GM19328 (cell line): Measurements from ENCODE around the gene SOCS3.

Experiments
- ATAC-seq: cut with Tn5 transposase; IDR thresholded peaks from one replicate; pipeline ENCODE4 v1.9.1; 2021; ENCODE audit warnings: mild to moderate bottlenecking, moderate library complexity; ENCODE audit not compliant: unreplicated experiment

SOCS3 gene

DNA sequence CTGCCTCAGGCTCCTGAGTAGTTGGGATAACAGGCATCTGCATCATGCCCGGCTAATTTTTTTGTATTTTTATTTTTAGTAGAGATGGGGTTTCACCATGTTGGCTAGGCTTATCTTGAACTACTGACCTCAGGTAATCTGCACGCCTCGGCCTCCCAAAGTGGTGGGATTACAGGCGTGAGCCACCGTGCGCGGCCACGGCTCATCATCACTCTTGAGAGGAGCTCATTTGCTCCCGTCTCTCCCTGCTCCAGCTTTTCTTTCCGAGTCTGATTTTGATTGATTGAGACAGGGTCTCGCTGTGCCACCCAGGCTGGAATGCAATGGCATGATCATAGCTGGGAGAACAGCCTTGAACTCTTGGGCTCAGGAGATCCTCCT lies 31.2 kb upstream of the SOCS3 start:
- ATAC-seq = no peak

DNA sequence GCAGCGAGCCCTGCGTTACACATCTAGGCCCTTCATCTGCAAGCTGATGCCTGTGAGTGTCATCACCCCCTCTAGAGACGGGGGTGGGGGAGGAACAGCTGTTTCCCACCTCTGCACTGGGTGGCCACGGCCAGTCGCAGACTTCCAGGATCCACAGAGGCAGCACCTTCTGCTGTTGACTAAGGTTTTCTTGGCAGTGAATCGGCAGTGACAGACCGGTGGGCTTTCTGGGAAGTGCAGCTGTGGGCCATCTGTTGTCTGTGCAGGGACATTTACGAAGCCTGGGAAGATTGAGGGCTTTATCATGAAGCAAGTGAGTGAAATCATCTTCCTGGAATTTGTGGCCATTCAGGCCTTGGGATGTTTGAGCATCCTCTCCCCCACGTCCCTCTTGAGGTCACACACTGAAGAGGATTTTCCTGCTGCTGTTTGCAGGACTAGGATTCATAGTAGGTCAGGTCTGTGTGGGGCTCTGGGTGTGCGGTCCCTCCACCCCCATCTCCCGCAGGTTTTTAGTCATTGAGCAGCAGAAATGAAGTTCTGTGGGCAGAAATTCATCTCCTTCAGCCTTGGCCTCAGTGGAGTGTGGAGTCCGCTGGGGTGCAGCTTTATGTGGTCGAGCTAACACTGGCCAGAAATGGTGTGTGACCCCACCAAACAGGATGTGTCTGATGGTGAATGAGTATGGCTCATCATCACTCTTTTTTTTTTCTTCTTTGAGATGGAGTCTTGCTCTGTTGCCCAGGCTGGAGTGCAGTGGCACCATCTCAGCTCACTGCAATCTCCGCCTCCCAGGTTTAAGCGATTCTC lies 30.6 kb upstream of the SOCS3 start:
- ATAC-seq = no peak

DNA sequence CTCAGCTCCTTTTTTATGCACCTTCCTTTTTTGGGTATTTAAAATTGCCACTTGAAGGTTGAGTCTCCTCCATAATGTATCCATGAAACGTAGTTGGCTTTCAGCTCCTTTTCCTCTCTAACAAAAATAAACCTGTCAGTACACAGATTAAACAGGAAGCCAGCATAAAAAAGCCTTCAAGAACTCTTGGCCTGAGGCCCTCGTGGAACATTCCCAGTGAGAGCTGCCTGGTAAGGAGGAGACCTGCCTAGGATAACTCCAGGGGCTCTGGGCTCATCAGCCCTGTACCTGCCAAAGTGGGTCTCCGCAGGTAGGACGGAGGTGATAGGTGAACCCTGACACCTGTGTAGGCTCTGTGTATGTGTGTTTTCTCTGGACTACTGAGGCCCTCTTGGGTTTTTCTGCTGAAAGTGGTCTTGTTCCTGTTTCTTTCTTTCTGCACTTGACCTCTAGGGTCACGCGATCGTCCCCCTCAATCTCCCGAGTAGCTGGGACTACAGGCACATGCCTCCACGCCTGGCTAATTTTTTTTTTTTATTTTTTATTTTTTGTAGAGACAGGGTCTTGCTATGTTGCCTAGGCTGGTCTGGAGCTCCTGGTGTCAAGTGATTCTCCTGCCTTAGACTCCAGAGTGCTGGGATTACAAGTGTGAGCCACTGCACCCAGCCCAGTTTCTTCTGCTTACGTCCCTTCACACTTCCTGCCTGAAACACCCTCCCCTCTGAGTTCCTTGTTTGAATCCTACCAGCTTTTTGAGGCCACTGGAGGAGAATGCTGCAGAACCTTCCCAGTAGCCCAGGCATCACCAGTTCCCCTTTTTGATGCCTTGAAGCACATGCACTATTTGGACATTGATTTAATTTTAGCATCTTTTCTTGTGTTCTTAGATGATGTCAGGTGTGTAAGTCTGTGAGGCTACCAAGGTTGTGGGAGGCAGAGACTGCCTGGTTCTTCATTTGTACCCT lies 28.4 kb upstream of the SOCS3 start:
- no peak for ATAC-seq

DNA sequence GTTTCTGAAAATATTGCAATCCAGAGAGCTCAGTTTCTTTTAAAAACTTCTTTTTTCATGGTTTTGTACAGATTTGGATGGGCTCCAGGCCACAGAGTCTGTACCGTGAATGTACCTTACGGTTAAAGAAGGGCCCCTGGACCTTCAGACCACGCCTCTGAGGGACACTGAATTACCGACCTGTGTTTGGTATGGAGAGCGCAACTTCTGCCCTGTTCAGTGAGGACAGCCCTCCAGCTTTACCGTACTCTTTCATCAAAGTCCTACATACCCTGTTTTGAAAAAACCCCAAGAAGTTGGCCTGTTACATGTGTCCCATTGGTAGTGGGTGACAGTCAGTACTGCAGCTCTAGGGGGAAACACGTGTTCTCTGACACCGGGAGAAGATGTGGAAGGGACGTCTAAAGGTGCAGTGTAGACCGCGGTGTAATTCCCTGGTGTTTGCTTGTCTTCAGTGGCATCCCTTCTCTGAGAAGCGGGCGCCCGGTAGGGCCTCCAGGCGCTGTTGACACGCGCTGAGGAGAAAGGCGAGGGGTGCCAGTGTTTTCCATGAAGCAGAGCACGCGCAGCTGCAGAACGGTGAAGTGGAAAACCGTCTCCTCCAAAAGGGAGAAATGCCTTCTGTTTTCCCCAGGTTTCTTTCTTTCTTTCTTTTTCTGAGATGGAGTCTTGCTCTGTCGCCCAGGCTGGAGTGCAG lies 24.8 kb upstream of the SOCS3 start:
- ATAC-seq = no peak

DNA sequence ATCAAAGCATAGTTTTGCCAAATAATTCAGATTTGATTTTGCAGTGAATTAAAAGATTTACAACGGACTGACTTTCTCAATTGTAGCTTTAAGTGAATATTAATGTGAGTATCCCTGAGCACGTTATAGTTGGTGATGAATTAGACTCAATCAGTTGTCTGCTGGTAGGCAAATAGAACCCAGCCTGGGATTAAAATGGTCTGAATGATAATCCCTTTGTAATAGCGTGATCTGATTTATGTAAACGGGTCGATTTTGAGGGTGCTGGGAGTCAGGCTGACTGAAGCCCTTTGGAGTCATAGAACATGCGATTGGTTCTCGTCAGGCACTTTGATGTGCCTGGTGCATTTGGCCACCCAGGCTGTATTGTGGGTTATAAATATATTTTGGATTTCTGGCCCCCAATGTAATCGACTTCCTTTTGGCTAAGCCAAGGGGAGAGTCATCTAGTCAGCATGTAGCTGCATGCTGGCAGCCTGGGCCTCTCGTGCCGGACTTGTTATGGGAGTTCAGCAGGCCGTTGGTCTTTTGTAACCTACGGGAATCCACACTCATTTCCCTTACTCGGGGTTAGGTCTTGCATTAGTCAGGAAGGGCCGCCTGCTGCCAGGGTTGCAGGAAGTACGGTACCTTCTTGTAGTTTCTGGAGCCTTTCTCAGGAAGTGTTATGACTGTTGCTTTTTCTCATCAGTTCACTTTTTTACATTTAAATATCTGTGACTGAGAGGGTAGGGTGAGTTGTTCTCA lies 24.0 kb upstream of the SOCS3 start:
- peak; percentile 39 for ATAC-seq

DNA sequence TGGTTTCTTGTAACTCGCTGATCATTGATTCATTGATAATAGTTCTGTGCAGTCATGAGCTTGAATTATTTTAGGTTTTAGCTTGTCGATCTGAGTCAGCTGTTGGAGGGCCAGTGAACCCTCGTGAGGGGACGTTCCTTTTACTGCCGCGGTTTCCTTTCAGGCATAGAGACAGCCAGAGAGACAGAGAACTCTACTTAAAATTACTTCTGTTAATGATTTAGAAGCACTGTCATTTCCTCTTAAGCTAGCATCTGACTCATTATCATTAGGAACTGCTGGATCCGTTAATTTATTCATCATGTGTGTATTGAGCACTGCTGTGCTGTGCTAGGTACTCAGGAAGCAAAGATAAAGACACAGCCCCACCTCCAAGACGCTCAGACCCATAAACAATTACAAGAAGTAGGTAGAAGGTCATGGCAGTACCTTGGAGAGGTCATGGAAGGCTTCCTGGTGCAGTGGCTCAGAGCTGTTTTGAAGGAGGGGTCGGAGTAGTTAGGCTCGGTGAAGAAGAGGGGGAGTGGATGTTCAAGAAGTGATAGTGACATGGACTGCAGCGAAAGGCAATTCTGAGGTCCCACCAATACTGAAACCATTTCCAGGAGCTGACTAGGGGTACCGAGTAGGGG lies 21.8 kb upstream of the SOCS3 start:
- ATAC-seq = no peak

DNA sequence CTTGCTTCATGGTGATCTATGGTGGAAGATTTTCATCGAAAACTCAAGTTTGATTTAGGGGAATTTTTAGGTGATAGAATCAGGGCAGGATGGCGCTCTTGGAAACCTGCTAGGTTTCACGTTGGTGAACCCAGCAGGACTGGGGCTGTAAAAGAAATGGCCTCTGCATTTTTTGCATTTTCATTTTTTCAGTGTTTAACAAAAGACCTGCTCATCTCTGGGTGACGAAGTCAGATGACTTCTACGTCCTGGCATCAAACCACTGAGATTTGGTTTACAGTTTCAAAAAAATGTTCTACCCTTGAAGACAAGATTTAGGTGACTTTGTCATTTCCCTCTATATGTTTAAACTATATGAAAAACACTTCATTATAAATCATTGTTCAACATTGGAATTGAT lies 20.5 kb upstream of the SOCS3 start:
- no peak for ATAC-seq

DNA sequence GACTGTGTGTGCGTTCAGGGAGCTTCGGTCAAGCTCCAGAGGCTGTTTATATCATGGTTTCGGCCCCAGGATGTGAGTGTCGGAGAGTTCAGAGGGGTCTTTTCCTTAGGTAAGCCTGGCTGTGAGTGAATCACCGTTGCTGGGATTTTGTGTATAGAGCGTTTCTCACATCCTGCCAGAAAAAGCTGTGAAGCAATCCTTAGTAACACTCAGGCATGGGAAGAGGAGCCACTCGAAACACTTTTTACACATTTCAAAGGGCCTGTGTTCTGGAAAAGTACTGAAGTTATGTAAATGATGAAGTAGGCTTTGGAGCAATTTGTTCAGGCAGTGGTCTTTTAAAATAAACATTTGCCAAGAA lies 19.2 kb upstream of the SOCS3 start:
- no peak for ATAC-seq

DNA sequence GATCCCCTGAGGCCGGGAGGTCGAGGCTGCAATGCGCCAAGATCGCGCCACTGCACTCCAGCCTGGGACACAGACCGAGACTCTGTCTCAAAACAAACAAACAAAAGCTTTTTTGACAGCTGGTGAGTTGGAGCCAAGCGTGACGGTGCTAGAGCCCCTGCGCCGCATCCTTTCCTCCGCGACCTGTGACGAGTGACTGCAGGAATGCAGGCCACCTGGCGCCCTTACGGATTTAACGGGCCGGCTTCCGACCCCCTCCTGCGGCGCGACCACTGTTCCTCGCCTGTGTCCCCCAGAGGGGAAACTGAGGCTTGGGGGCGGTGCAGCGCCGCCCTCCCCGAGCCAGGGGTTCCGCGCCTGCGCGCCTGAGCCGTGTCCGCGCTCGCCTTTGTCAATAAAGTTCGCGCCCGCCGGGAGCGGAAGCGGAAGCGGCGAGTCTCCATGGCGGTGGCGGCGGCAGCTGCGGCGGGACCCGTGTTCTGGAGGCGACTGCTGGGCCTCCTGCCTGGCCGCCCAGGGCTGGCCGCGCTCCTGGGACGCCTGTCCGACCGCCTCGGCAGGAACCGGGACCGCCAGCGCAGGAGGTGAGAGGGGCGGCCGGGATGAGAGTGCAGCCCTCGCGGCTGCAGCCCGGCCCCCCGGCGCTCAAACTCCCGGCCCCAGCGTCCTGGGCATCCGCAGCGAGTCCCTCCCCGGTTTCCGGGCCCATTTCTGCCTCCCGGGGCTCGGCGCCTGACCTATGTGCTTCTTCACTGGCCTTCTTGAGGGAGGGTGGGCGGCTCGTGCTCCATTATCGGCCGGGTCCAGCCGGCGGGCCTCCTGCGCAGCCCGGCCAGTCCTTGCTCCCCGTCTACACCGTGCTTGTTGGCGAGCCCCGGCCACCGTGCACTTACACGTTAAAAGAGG lies 18.6 kb upstream of the SOCS3 start, which contains the start of gene PGS1:
Gene PGS1, plus strand, starts transcription at position 425 of the 906 bp plus-strand sequence. Its CDS starts 17 bp downstream, at position 442.
- no peak for ATAC-seq

DNA sequence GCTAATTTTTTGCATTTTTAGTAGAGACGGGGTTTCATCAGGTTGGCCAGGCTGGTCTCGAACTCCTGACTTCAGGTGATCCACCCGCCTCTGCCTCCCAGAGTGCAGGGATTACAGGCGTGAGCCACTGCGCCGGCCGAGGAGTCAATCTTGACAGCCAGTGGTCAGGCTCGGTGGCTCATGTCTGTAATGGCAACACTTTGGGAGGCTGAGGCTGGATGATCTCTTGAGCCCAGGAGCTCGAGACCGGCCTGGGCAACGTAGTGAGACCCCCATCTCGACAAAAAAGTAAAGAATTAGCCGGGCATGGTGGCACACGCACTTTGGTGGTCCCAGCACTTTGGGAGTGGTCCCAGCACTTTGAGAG lies 18.0 kb upstream of the SOCS3 start:
- ATAC-seq = no peak

DNA sequence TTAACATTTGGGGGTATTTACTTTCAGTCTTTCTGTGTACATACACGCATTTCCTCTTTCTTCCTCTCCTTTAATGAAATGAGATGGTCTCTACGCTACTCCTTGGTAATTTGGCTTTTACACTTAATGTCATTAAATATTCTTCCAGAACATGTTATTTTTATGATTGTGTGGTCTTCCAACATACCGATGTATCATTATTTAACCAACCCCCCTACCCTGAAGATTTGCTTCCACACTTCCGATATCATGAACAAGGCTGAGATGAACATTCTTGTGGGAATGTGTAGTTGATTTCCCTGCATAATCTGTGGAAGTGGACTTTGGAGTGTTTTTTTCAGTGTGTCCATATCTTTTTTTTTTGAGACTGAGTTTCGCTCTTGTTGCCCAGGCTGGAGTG lies 16.3 kb upstream of the SOCS3 start:
- no peak for ATAC-seq

DNA sequence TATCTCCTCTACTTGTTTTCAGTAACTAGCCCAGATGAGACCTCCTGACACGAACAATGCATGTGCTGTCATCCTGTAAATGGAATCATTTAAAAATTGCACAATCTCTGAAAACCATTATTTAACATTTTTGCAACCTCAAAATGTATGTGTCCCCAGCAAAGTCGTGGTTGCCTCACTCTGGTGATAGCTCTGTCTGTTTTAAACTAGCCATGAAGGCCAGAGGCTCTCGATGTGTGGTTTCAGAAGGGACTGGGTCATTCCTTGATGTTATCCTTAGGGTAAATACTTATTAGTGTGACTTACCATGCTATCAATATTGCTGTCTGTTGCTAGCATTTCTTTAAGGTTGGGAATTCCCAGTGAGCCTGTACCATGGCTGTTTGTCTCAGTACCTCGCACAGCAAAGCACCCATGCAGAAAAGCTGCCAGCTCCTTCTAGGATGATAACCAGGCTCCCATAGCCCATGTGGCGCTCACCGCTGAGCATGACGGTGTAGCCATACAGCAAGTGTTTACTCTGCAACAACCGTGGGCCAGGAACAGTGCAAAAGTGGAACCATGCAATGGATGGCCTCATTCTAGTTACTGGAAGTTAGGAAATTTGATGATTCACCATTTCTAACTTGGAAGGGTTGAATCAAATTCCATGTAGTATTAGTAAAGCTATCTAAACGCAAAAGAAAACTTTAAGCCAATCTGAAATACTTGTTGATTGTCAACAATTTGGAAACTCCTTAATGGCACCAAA lies 15.7 kb upstream of the SOCS3 start:
- ATAC-seq = no peak

DNA sequence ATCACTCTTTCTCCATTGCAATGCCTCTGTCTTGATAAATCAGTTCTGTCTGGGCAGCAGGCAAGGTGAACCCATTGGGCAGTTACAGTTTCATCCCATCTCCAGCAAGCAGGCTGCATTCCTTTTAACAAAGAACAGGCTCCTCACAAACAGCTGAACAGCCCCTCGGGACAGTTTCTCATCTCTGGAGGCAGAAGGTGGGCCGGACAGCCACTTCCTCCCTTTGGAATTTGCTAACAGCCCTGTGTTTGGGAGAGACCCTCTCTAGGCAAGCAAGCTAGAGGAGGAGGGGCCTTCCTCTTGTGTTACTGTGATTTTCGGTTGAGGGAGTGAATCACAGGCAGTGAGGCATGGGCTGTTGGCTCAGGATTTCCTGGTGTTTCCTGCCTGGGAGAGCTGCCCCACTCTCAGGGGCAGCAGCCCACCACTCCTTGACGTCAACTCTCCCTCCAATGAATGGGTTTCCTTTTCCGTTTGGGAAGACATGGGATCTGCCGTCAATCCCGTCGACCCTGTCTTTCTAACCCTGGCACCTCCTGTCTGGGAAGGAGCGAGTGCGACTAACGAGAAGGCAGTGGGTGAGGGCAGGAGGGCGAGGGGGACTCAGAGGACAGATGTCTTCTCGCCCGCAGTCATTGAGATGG lies 14.9 kb upstream of the SOCS3 start:
- no peak for ATAC-seq

DNA sequence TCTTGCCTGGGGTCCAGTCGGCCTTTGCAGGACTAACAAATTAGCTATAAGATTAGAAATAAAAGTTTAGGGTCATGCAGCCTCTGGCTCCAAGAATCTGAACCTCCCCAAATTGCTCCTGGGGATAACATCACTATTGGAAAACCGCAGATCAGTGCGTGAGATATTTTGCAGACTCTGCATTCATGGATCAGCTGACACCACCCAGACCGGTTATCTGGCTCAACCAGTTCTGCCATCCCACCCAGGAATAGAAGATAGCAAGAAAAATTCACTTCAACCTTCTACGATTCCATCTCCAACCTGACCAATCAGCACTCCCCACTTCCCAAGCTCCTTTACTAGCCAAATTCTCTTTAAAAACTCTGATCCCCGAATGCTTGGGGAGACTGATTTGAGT lies 14.3 kb upstream of the SOCS3 start:
- no peak for ATAC-seq

DNA sequence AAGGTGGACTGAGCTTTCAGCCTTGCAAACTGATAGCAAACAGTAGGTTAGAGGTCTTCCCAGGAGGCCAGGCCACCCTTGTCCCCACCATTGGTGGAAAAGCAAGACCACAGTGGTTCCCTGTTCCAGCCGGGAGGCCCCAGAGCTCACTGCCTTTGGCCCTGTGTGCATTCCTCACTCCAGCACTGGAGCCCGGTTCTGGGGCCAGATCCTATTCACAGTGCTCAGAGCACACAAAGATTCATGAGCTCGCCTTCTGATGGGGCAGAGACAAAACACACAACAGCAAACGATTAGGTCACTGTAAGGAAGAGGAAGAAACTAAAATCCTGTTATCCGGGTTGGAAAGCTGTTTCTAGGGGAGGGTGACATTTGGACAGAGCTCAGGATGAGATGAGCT lies 13.0 kb upstream of the SOCS3 start:
- no peak for ATAC-seq

DNA sequence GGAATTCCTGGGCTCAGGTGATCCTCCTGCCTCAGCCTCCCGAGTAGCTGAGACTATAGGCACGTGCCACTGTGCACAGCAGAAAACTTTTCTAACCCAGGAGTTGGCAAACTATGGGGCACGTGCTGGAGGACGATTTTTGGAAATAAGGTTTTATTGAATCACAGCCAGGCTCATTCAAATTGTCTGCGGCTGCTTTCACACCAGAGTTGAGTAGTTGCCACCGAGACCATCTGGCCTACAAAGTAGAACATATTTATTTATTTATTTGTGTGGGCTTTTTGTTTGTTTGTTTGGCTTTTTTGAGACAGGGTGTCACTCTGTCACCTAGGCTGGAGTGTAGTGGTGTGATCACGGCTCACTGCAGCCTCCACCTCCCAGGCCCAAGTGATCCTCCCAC lies 11.2 kb upstream of the SOCS3 start:
- ATAC-seq = no peak

DNA sequence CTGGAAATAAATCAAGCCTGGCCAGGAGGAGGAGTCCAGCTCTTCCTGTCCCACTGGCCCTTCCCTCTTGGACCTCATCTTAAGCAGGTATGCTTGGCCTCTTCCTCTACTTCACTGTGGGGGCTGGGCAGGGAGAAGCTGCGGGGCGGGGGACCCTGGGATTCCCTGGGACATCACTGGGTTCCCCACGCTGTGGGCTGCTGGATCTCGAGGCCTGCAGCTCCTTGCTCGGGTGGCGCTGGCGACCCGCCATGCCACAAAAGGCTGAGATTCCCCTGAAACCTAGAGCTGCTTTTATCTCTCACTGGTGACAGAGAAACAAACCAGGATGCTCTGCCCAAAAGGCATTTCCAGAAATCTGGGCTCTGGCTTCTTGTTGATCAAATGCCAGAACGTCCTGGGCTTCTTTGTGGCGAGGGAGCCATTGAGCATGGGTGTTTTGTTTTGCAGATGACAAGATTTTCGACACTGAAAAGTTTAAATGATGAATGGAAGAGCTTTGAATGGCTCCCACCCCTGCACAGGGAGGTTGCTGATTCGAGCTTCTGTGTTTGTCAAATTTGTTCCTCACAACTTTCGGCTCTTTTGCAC lies 10.0 kb upstream of the SOCS3 start:
- ATAC-seq = no peak
